Renal pelvis (tissue), 4 donors: ENCODE measurements around the gene TRIM59. TPM values are rescaled to one million over a fixed set of nuclear protein-coding genes. Genes with fewer than 3 reads are reported as not detected.
"Not testable (repeated sequence)": the region's sequence is repeated elsewhere in the genome, so short reads cannot be mapped to it uniquely, and the experiment has no call there.

Experiments used
- DNase-seq: peaks from one replicate; pipeline ENCODE4 v3.0.0-alpha.2; 2013
- polyA plus RNA-seq, 3 donors: library from polyadenylated mRNA; unstranded; fragments of 120-200 nt; gene quantifications; one replicate each; pipeline ENCODE4 v1.2.1, GENCODE V29; 2013; ENCODE audit not compliant: insufficient read length in 3 of 3

The TRIM59 gene
- polyA plus RNA-seq, 3 donors, result 15.6 to 22.0 (median 19.1) TPM

- no peak for DNase-seq
These were observed 10.4 kb upstream of the TRIM59 start for GRCh38 chr3:160460033-160460432.

GRCh38 chr3:160459450-160459970 lies 9.9 kb upstream of the TRIM59 start:
- no peak for DNase-seq

DNA sequence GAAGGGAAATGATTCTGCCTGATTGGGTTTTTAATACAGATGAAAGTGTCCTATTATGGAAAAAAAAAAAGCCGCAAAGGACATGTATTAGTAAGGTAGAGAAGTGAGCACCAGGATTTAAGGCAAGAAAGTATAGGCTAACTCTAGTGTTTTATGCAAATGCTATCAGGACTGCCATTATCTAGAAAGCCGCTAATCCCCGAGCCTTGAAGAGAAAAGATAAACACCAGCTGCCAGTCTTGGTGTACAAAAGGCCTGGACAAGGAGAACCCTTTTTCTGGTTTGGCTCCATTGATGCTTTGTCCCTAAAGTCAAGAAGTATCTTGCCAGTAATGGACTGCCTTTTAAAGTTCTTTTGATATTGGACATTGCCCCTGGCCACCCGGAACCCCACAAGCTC lies 8.6 kb upstream of the TRIM59 start:
- no peak for DNase-seq

DNA sequence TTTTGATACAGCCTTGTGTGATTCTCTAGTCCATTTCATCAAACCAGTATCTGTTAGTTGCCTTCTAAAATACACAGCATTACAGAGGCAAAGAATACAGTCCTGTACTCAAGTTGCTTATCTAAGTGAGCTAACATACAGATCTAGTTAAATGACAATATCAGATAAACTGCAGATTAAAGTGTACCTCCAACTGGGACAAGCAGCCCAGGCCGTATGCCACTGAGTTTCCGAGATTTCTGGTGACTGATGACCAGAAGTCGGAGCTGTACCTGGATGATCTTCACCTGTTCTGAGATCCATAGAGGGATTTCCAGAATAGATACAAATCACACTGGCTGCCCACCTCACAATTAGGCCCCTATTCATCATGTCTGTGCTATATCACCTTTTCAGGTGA lies 6.3 kb upstream of the TRIM59 start:
- DNase-seq, result no peak

GRCh38 chr3:160454995-160455394 lies 5.4 kb upstream of the TRIM59 start:
- DNase-seq, result no peak

GRCh38 chr3:160452251-160452650 lies 2.7 kb upstream of the TRIM59 start:
- DNase-seq, result not testable (repeated sequence)

DNA sequence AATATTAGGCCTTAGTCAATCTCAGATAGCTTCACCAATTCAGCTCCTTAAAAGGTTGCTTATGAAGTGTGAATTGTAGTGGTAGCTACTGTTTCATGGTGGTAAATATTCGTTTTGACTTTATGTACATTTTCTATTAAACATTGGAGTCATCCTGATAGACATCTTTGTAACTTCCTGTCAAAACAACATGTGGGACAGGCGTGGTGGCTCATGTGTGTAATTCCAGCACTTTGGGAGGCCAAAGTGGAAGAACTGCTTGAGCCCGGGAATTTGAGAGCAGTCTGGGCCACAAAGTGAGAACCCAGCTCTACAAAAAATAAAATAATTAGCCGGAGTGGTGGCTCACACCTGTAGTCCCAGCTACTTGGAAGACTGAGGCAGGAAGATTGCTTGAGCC lies 2.0 kb upstream of the TRIM59 start:
- DNase-seq, result no peak

GRCh38 chr3:160450846-160451245 lies 1.3 kb upstream of the TRIM59 start:
- no peak for DNase-seq

- DNase-seq, result peak; percentile 60
These were observed 546 bp downstream of the TRIM59 start for GRCh38 chr3:160448845-160449635.

DNA sequence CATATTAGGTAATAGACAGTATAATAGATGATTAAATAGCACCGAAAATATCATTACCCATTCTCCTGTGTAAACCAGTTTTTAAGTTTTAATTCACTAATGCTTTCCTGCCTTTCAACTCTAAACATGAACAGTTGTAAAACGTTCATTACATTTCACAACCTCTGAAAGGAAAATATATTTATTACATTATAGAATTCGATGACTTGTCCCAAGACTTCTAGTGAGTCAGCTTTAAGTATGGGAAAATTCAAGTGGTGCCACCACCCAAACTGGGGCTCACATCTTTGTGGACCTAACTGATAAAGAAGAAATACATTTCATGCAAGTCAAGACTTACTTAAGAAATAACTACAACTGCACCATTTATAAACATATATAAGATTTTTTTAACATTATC lies 2.0 kb downstream of the TRIM59 start:
- no peak for DNase-seq

DNA sequence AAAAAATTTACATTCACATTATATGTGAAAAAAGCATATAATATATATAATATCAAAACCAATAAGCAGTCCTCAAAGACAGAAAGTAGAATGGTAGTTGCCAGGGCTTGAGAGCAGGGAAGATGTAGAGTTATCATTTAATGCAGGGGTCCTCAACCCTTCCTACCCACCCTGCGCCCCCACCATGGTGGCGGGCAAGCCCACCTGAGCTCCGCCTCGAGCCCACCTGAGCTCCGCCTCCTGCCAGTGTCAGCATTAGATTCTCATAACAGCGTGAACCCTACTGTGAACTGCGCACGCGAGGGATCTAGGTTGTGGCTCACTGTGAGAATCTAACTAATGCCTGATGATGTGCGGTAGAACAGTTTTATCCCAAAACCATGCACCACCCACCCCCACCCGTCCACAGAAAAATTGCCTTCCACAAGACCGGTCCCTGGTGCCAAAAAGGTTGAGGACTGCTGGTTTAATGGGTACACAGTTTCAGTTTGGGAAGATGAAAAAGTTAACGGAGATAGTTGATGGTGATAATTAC lies 3.0 kb downstream of the TRIM59 start:
- DNase-seq, result no peak

- no peak for DNase-seq
These were observed 3.7 kb downstream of the TRIM59 start for GRCh38 chr3:160445854-160446253.

DNA sequence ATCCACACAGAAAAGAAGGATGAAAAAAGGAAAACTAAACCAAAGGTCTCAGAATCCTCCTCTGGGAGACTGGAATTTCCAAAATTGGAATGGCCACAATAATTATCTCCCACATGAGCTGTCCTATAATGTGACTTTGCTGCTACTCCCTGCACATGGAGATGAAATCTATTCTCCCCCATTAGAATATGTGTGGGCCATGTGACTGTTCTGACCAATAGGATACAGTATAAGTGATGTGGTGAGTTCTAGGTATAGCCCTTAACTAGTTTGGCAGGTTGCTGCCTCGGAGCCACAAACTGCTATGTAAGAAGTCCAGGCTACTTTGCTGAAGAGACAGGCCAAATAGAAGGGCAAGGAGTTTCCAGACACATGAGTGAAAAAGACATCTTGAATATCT lies 5.2 kb downstream of the TRIM59 start:
- no peak for DNase-seq

DNA sequence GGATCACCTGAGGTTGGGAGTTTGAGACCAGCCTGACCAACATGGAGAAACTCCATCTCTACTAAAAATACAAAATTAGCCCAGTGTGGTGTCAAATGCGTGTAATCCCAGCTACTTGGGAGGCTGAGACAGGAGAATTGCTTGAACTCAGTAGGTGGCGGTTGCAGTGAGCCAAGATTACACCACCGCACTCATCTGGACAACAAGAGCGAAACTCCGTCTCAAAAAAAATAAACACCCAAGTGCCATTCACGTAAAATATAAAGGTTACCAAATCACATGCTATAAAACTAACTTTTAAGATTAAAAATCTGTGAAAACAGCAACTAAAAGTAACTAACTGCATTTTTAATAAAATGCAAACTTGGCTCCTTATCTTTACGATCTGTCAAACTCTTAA lies 8.9 kb downstream of the TRIM59 start:
- DNase-seq, result no peak

- DNase-seq, result no peak
These were observed 12.5 kb downstream of the TRIM59 start for GRCh38 chr3:160437083-160437455.

DNA sequence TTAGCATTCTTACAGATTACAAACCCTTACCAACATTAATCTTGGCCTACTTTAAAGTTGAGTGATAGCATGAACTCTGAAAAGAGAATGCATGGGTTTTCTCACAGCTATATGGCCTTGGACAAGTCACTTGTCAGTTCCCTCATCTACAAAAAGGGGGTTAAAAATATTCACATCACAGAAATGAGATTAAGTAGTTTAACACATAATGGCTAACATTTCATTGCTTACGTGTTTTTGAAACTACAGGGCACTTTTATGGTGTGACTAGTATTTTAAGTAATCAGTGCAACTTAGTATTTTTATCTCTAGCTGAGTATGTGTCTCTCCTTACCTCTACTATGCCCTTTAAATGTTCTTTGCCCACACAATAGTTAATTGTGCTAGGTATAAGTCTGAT lies 13.8 kb downstream of the TRIM59 start:
- DNase-seq, result no peak

DNA sequence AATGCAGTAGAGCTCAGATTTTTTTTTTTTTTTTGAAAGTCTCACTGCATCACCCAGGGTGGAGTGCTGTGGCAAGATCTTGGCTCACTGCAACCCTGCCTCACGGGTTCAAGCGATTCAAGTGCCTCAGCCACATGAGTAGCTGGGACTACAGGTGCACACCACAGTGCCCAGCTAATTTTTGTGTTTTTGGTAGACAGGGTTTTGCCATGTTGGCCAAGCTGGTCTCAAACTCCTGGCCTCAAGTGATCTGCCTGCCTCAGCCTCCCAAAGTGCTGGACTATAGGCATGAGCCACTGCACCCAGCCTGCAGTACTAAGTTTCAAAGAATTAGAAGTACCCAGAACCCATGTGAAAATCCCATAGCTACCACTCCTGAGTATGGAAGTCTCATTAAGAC lies 14.5 kb downstream of the TRIM59 start:
- no peak for DNase-seq

GRCh38 chr3:160434071-160434470 lies 15.5 kb downstream of the TRIM59 start:
- DNase-seq, result no peak

GRCh38 chr3:160427832-160428424 lies 21.7 kb downstream of the TRIM59 start:
- no peak for DNase-seq

DNA sequence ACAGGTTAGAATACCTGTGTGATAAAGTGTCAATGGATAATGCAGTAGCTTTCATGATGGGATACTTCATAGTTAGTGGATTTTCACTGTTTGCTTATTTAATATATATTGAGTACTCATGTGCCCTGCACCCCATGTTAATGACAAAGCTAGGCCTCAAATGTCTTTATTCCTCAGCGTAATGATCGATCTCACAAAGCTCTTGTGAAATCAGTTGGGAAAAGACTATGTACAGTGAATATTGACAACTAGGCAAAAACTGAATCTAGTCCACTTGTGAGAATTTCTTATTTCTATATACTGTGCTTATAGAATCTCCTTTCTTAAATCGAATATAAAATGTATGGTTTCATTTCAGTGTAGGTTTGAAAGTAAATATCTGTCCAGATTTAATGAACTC lies 32.3 kb downstream of the TRIM59 start:
- no peak for DNase-seq

DNA sequence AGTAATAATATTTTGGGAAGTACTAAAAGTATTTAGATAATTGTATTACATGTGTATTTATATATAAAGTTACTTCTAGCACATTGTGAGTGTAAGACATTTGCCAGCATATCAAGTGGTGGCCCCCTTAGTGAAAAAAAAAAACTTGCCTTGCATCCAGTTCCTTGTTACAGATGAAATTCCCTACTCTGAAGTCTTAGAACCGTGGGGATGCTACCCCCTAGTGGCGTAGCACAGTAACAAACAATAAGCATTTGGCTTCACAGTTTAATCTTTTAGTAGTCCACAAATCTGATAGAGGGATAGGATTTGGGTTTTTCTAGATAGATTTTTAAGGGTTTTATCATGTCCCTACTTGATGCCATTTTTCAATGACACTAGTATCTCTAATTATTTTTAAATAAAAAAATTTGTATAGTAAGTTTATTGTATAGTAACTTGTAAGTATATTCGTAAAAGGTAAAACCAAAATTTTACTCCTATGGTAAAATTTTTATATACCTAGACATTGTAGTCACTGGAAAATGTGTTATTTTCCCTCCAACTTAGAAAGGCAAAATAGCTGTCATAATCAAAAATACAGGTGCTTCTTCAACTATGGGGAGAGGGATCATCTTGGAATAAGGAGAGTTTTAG lies 35.9 kb downstream of the TRIM59 start:
- DNase-seq, result peak; percentile 71

- no peak for DNase-seq
These were observed 37.1 kb downstream of the TRIM59 start for GRCh38 chr3:160412477-160412876.
